Measurements from ENCODE around the gene TFCP2L1. TPM values are rescaled to one million over a fixed set of nuclear protein-coding genes. Genes with fewer than 3 reads are reported as not detected.

Gene TFCP2L1
- total RNA-seq, 1 experiment from 2014 or later, result 1.8 TPM

DNA sequence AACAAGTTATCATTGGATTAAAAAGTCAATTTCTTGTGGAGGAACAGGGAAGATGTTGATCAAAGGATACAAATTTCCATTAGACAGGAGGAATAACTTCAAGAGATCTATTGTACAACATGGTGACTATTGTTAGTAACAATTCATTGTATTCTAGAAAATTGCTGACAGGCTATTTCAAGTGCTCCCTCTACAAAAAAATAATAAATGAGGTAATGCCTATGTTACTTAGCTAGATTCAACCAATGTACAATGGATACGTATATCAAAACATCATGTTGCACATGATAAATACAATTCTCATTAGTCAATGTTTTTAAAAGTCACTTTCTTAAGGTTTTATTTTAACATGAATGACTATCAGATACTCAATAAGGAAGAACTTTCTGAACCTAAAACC, 33.5 kb downstream of the TFCP2L1 start:
- no peaks in the 10 kb centered on the region for H3K79me2 ChIP-seq (ENCODE audit: insufficient read depth, low read length)
- peaks cover 3% of the 10 kb centered on the region for H3K27me3 Mint-ChIP-seq (ENCODE audit: low read depth)
- H3K36me3 Mint-ChIP-seq (ENCODE audit: insufficient read depth in 1 of 3, low read depth in 3 of 3), result no peaks in the 10 kb centered on the region; a peak in 1 of 7 replicates

More for the DNA sequence above, 33.5 kb downstream of the TFCP2L1 start:
- Histone ChIP-seq H4K91ac (ENCODE audit: insufficient read length, low read depth, low read length) (no peak overlapping the region), H3T11ph (ENCODE audit: low read length) (no peak overlapping the region), H2BK120ac (ENCODE audit: low read depth, low read length, poor library complexity, severe bottlenecking) (no peak overlapping the region), H3K4me2 (ENCODE audit: insufficient read depth, insufficient read length, low read length) (no peak overlapping the region), H4K8ac (replicated peaks; ENCODE audit: insufficient read length, low read depth, low read length) (no peak overlapping the region), H3K23ac (ENCODE audit: insufficient read length, low read depth, low read length) (no peak overlapping the region), H3K56ac (ENCODE audit: insufficient read length, low read depth, low read length) (no peak overlapping the region), H3K4ac (ENCODE audit: low read depth, low read length) (no peak overlapping the region), H3K9me3 (ENCODE audit: control insufficient read depth, low read depth, low read length) (no peaks in the 10 kb centered on the region), H3K9ac (ENCODE audit: extremely low read depth, insufficient read length, low read length) (no peak overlapping the region), H3K4me1 (ENCODE audit: insufficient read depth, low read length) (no peaks in the 10 kb centered on the region), H3K27me3 (ENCODE audit: insufficient read depth, low read length) (no peaks in the 10 kb centered on the region), H2BK5ac (ENCODE audit: insufficient read length, low read length) (no peak overlapping the region), H3K27ac (ENCODE audit: insufficient read length, low read depth, low read length) (no peak overlapping the region), H3K79me1 (ENCODE audit: insufficient read depth, low read depth, low read length, poor library complexity, severe bottlenecking) (no peaks in the 10 kb centered on the region), H2AK5ac (ENCODE audit: insufficient read length, low read length) (no peak overlapping the region), H2AFZ (ENCODE audit: low read length) (no peak overlapping the region), H3K18ac (ENCODE audit: insufficient read length, low read depth, low read length) (no peak overlapping the region), H4K5ac (ENCODE audit: insufficient read length, low read depth, low read length) (no peak overlapping the region), H2BK20ac (ENCODE audit: low read depth, low read length, poor library complexity, severe bottlenecking) (no peak overlapping the region), H2BK12ac (ENCODE audit: insufficient read length, low read depth, low read length) (no peak overlapping the region), H4K20me1 (ENCODE audit: control insufficient read depth, insufficient read depth, insufficient read length) (no peaks in the 10 kb centered on the region), H3K23me2 (ENCODE audit: insufficient read length, low read depth, low read length, poor library complexity, severe bottlenecking) (no peaks in the 10 kb centered on the region), H2BK15ac (ENCODE audit: low read depth, low read length) (no peak overlapping the region), H3K14ac (ENCODE audit: insufficient read depth, low read length) (no peak overlapping the region)
- Mint-ChIP-seq H3K9me3 (no peaks in the 10 kb centered on the region), H3K4me1 (peaks cover 0 to 7% of the 10 kb centered on the region in 2 experiments; a peak in 1 of 4 replicates), H3K4me3 (no peak overlapping the region), H3K27ac (no peak overlapping the region)
- DNase-seq, result no peak
- no CpG with 5 or more reads among the region's 1 CpG for WGBS (ENCODE audit: extremely low coverage, insufficient read length, low lambda C conversion rate)
- TF ChIP-seq CTCF (conservative IDR thresholded peaks at IDR 0.05), result no peak

Measured in H9 (cell line).